Natural killer cell (primary cell): ENCODE results near the gene TENM4. TPM values are rescaled to one million over a fixed set of nuclear protein-coding genes. Genes with fewer than 3 reads are reported as not detected.

Source experiments
- ATAC-seq, 3 donors: fragments of 150-1000 bp in 2 of 3; fragments of 200-7000 bp in 1 of 3; cut with Tn5 transposase; 1 replicate in 1 of 3; 2 replicates in 2 of 3; pipeline ENCODE4 v1.10.0; 2021; ENCODE audit warnings: mild to moderate bottlenecking in 2 of 3, moderate library complexity in 2 of 3
- DNase-seq, 2 donors: peaks; one replicate each; pipeline versions ENCODE4 v3.0.0 to v3.0.0-alpha.2; 2013 to 2021; ENCODE audit warnings: mixed read lengths in 1 of 2
- H3K27ac ChIP-seq: one replicate; pipeline ENCODE4 v1.5.1; 2013; ENCODE audit warnings: mild to moderate bottlenecking, low read length
- H3K27me3 ChIP-seq: one replicate; pipeline ENCODE4 v1.6.1; 2013; ENCODE audit warnings: low read length; ENCODE audit not compliant: control insufficient read depth, insufficient read depth
- H3K36me3 ChIP-seq: one replicate; pipeline ENCODE4 v1.6.1; 2013; ENCODE audit warnings: low read length; ENCODE audit not compliant: control insufficient read depth, insufficient read depth
- H3K4me1 ChIP-seq: one replicate; pipeline ENCODE4 v1.6.1; 2013; ENCODE audit warnings: low read length; ENCODE audit not compliant: control insufficient read depth, insufficient read depth
- H3K4me3 ChIP-seq: one replicate; pipeline ENCODE4 v1.5.1; 2013; ENCODE audit warnings: low read length
- H3K9me3 ChIP-seq: one replicate; pipeline ENCODE4 v1.6.1; 2013; ENCODE audit warnings: low read length; ENCODE audit not compliant: control insufficient read depth, insufficient read depth
- H3K27ac Mint-ChIP-seq, 2 donors: one replicate each; pipeline ENCODE4 v1.8.0; 2022; ENCODE audit warnings: mild to moderate bottlenecking in 2 of 2, mixed read lengths in 2 of 2, moderate library complexity in 1 of 2
- H3K27me3 Mint-ChIP-seq, 2 donors: one replicate each; pipeline ENCODE4 v1.8.0; 2022; ENCODE audit warnings: low read depth in 2 of 2, mixed read lengths in 2 of 2
- H3K36me3 Mint-ChIP-seq: one replicate; pipeline ENCODE4 v1.8.0; 2022; ENCODE audit warnings: mixed read lengths
- H3K4me1 Mint-ChIP-seq, 2 donors: one replicate each; pipeline ENCODE4 v1.8.0; 2022; ENCODE audit warnings: mixed read lengths in 2 of 2
- H3K4me3 Mint-ChIP-seq: one replicate; pipeline ENCODE4 v1.8.0; 2022; ENCODE audit warnings: mild to moderate bottlenecking, moderate library complexity, mixed read lengths
- H3K9me3 Mint-ChIP-seq, 2 donors: one replicate each; pipeline ENCODE4 v1.8.0; 2022; ENCODE audit warnings: mixed read lengths in 2 of 2
- WGBS: methylation state at CpG from one replicate; pipeline ENCODE4 v1.1.7; 2013; ENCODE audit warnings: missing lambda C conversion rate; ENCODE audit not compliant: insufficient coverage; 5-methylcytosine and 5-hydroxymethylcytosine counted together
- intact Hi-C: fragments of 100-400 bp; cut with micrococcal nuclease; formaldehyde crosslinking; loops from one replicate; pipeline ENCODE4 v1.14.2; 2022
- total RNA-seq, 4 donors: library from RNA; stranded (reverse); fragments of 120-200 nt in 1 of 4; gene quantifications; one replicate each; pipeline versions ENCODE4 v1.2.3 to v1.2.4, GENCODE V29; 2013 to 2022
- TF ChIP-seq, protein P1 (sequence below): fragments of 200-600 bp; IDR thresholded peaks from one replicate; pipeline ENCODE4 v1.8.0; 2022; ENCODE audit warnings: antibody characterized with exemption

Gene TENM4
- total RNA-seq, 3 donors from 2014 or later (not counting 1 experiment from before 2014, with no cell fraction given): 0.63 to 0.75 TPM; not detected in 1

DNA sequence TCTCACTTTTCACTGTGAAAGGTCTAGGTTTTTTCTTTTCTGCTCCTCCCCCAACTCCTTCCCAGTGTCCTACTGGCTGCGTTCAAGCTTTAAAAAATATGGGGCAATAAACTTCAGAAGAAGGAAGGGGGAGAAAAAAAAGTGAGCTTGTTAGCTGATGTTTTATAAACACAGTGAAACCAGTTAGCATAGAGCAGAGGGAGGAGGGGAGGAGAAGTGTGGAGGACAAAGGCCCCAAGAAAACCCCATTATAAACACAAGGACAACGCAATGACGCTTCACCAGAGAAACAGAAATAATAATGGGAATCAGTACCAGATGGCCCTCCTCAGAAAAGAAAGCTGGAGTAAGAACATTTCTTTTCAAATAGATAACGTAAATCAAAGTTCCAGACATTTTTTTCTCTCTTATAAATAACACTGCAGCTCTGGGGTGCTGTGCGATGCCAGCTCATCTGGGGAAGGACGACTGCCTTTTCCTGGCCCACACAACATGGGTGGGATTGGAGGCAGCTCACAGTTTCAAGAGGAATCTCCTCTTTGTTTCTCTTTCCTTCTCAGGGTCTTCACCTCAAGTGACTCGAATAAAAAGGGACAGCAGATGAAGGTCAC lies 630.8 kb downstream of the TENM4 start:
- no peaks in the 10 kb centered on the region for H3K9me3 ChIP-seq
- DNase-seq (no peak), ATAC-seq (no peak)
- Mint-ChIP-seq H3K9me3 (no peaks in the 10 kb centered on the region), H3K27me3 (peaks cover 3 to 12% of the 10 kb centered on the region in 2 donors), H3K4me3 (no peak overlapping the region), H3K27ac (no peak overlapping the region), H3K4me1 (no peaks in the 10 kb centered on the region), H3K36me3 (no peaks in the 10 kb centered on the region)
- H3K27me3 ChIP-seq: no peaks in the 10 kb centered on the region
- no peaks in the 10 kb centered on the region for H3K4me1 ChIP-seq
- intact Hi-C loops: no loop called here
- no peak overlapping the region for H3K27ac ChIP-seq
- 85% methylated on average over 7 of the region's 7 CpGs for WGBS
- TF ChIP-seq, protein P1, sequence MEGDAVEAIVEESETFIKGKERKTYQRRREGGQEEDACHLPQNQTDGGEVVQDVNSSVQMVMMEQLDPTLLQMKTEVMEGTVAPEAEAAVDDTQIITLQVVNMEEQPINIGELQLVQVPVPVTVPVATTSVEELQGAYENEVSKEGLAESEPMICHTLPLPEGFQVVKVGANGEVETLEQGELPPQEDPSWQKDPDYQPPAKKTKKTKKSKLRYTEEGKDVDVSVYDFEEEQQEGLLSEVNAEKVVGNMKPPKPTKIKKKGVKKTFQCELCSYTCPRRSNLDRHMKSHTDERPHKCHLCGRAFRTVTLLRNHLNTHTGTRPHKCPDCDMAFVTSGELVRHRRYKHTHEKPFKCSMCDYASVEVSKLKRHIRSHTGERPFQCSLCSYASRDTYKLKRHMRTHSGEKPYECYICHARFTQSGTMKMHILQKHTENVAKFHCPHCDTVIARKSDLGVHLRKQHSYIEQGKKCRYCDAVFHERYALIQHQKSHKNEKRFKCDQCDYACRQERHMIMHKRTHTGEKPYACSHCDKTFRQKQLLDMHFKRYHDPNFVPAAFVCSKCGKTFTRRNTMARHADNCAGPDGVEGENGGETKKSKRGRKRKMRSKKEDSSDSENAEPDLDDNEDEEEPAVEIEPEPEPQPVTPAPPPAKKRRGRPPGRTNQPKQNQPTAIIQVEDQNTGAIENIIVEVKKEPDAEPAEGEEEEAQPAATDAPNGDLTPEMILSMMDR: no peak
- H3K4me3 ChIP-seq: no peak overlapping the region
- no peaks in the 10 kb centered on the region for H3K36me3 ChIP-seq

DNA sequence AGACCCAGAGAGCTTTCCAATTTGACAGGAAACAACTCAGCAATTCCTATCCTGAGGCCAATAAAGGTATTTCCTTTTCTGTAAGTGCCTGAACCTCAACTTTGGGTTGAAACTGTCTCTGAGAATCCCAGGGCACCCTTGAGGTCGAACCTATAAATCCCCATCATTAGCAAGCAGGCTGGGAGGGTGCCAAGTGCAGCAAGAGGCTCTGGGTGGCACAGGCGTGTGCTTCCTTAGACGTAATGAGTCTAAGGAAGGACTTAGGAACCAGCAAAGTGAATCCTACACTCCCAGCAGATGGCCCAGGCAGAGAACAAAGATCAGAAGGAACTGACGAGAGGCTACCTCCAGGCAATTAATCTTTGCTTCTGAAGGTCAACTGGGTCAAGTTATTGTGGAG lies 631.9 kb downstream of the TENM4 start:
- H3K36me3 Mint-ChIP-seq: no peaks in the 10 kb centered on the region
- no peak overlapping the region for H3K4me3 Mint-ChIP-seq
- TF ChIP-seq, protein P1: no peak
- Histone ChIP-seq H3K4me1 (no peaks in the 10 kb centered on the region), H3K27ac (no peak overlapping the region), H3K27me3 (no peaks in the 10 kb centered on the region), H3K9me3 (no peaks in the 10 kb centered on the region), H3K36me3 (no peaks in the 10 kb centered on the region), H3K4me3 (no peak overlapping the region)
- H3K9me3 Mint-ChIP-seq: no peaks in the 10 kb centered on the region
- WGBS: 33% methylated on average over 4 of the region's 4 CpGs
- peaks cover 1 to 12% of the 10 kb centered on the region in 2 donors for H3K27me3 Mint-ChIP-seq
- no peak overlapping the region for H3K27ac Mint-ChIP-seq
- intact Hi-C loops: no loop called here
- H3K4me1 Mint-ChIP-seq: no peaks in the 10 kb centered on the region
- no peak for ATAC-seq
- no peak for DNase-seq

- ATAC-seq (no peak), DNase-seq (no peak)
- no peaks in the 10 kb centered on the region for H3K4me1 ChIP-seq
- H3K27ac Mint-ChIP-seq: no peak overlapping the region
- H3K27me3 Mint-ChIP-seq: peaks cover 0 to 6% of the 10 kb centered on the region in 2 donors
- intact Hi-C loops: no loop called here
- no peaks in the 10 kb centered on the region for H3K4me1 Mint-ChIP-seq
- no peak overlapping the region for H3K4me3 ChIP-seq
- 95% methylated on average over 2 of the region's 2 CpGs for WGBS
- H3K4me3 Mint-ChIP-seq: no peak overlapping the region
- H3K36me3 Mint-ChIP-seq: no peaks in the 10 kb centered on the region
- no peak overlapping the region for H3K27ac ChIP-seq
- H3K9me3 Mint-ChIP-seq: no peaks in the 10 kb centered on the region
- no peaks in the 10 kb centered on the region for H3K27me3 ChIP-seq
- no peaks in the 10 kb centered on the region for H3K36me3 ChIP-seq
- TF ChIP-seq, protein P1: no peak
- no peaks in the 10 kb centered on the region for H3K9me3 ChIP-seq
These were observed 633.5 kb downstream of the TENM4 start for GRCh38 chr11:78807351-78807750.
